H1 (cell line): ENCODE measurements around the gene XYLB. TPM values are rescaled to one million over a fixed set of nuclear protein-coding genes. Genes with fewer than 3 reads are reported as not detected.

Source experiments
- CTCF ChIA-PET: fragments of 300-600 bp; sonication (Branson Sonifier 250); formaldehyde crosslinking; loops from one replicate; lab custom pipeline; 2021; ENCODE audit not compliant: partially characterized antibody; lab: Charles Lee
- POLR2A ChIA-PET: fragments of 300-600 bp; sonication (Branson Sonifier 250); formaldehyde crosslinking; loops from one replicate; lab custom pipeline; 2021; ENCODE audit warnings: inconsistent platforms; ENCODE audit not compliant: partially characterized antibody; lab: Charles Lee
- DNase-seq, 2 experiments: peaks; one replicate each; pipeline versions ENCODE4 v3.0.0 to v3.0.0-alpha.2; 2010 to 2022; ENCODE audit warnings: low spot score in 2 of 2, low read depth in 1 of 2, mixed read lengths in 1 of 2
- FAIRE-seq: peaks from 2 replicates; lab custom pipeline; 2011; peaks lifted over from hg19 to GRCh38; lab: Jason Lieb, UNC
- H2AFZ ChIP-seq: 2 replicates; pipeline ENCODE4 v1.8.1; 2012; ENCODE audit warnings: low read length, inconsistent platforms
- H2AK5ac ChIP-seq: 2 replicates; pipeline ENCODE4 v1.6.1; 2013; ENCODE audit warnings: low read depth, low read length
- H2BK120ac ChIP-seq: replicated peaks from 2 replicates; pipeline ENCODE3; 2013; ENCODE audit warnings: low read depth, low read length, inconsistent platforms
- H2BK12ac ChIP-seq: 2 replicates; pipeline ENCODE4 v1.6.1; 2013; ENCODE audit warnings: low read depth, low read length
- H2BK15ac ChIP-seq: 2 replicates; pipeline ENCODE4 v1.6.1; 2013; ENCODE audit warnings: low read length
- H2BK20ac ChIP-seq: 2 replicates; pipeline ENCODE4 v1.6.1; 2013; ENCODE audit warnings: low read length
- H2BK5ac ChIP-seq: 2 replicates; pipeline ENCODE4 v1.6.1; 2013; ENCODE audit warnings: low read depth, low read length
- H3K14ac ChIP-seq: 2 replicates; pipeline ENCODE4 v1.6.1; 2013; ENCODE audit warnings: inconsistent platforms; ENCODE audit not compliant: insufficient read length
- H3K18ac ChIP-seq: 2 replicates; pipeline ENCODE4 v1.6.1; 2013; ENCODE audit warnings: low read length; ENCODE audit errors: extremely low read depth
- H3K23ac ChIP-seq: 2 replicates; pipeline ENCODE4 v1.6.1; 2013; ENCODE audit warnings: inconsistent platforms; ENCODE audit not compliant: insufficient read length
- H3K23me2 ChIP-seq: 2 replicates; pipeline ENCODE4 v1.6.1; 2013; ENCODE audit warnings: low read depth, low read length
- H3K27ac ChIP-seq: 2 replicates; pipeline ENCODE4 v1.6.1; 2011; ENCODE audit warnings: low read depth, low read length, inconsistent platforms
- H3K27me3 ChIP-seq, 4 experiments: replicated peaks in 1 of 4; 1 replicate in 1 of 4; 2 replicates in 3 of 4; pipeline versions ENCODE4 v1.6.1 to v1.8.1; 2011 to 2013; ENCODE audit warnings: low read length in 3 of 4, mild to moderate bottlenecking in 3 of 4, inconsistent platforms in 2 of 4, mixed read lengths in 2 of 4, moderate library complexity in 1 of 4; ENCODE audit not compliant: control insufficient read depth in 3 of 4, insufficient read depth in 3 of 4; ENCODE audit errors: extremely low read depth in 1 of 4
- H3K36me3 ChIP-seq, 4 experiments: 2 replicates each; pipeline versions ENCODE4 v1.6.1 to v1.8.1; 2011 to 2013; ENCODE audit warnings: mild to moderate bottlenecking in 4 of 4, low read length in 3 of 4, moderate library complexity in 2 of 4, control low read depth in 1 of 4, inconsistent platforms in 1 of 4; ENCODE audit not compliant: insufficient read depth in 4 of 4, control insufficient read depth in 2 of 4
- H3K4ac ChIP-seq: replicated peaks from 2 replicates; pipeline ENCODE3; 2013; ENCODE audit warnings: low read length, low read depth, mixed read lengths, inconsistent platforms; ENCODE audit not compliant: insufficient read length
- H3K4me1 ChIP-seq, 4 experiments: replicated peaks in 1 of 4; 1 replicate in 1 of 4; 2 replicates in 3 of 4; pipeline versions ENCODE4 v1.6.1 to v1.8.1; 2011 to 2013; ENCODE audit warnings: low read length in 3 of 4, inconsistent platforms in 2 of 4, mixed read lengths in 1 of 4; ENCODE audit not compliant: insufficient read depth in 4 of 4, control insufficient read depth in 3 of 4
- H3K4me2 ChIP-seq, 2 experiments: 2 replicates each; pipeline versions ENCODE4 v1.6.1 to v1.8.1; 2011 to 2013; ENCODE audit warnings: low read depth in 2 of 2, low read length in 2 of 2, control low read depth in 1 of 2, inconsistent platforms in 1 of 2, mild to moderate bottlenecking in 1 of 2; ENCODE audit not compliant: insufficient read depth in 1 of 2
- H3K4me3 ChIP-seq, 4 experiments: fragments of 200-600, 300-600 bp in 1 of 4; sonication (generic), shearing (Covaris generic), sonication (Bioruptor Twin) in 1 of 4; 2 replicates each; pipeline versions ENCODE4 v1.5.1 to v1.8.1; 2011 to 2016; ENCODE audit warnings: low read length in 4 of 4, low read depth in 3 of 4, control low read depth in 2 of 4, inconsistent platforms in 2 of 4, mild to moderate bottlenecking in 2 of 4, mixed read lengths in 1 of 4, moderate library complexity in 1 of 4; ENCODE audit not compliant: insufficient read depth in 2 of 4; ENCODE audit errors: extremely low read depth in 1 of 4
- H3K56ac ChIP-seq: replicated peaks from 2 replicates; pipeline ENCODE3; 2013; ENCODE audit warnings: low read depth, mild to moderate bottlenecking, mixed read lengths, low read length, inconsistent platforms; ENCODE audit not compliant: insufficient read length
- H3K79me1 ChIP-seq: 2 replicates; pipeline ENCODE4 v1.6.1; 2013; ENCODE audit warnings: low read depth, low read length, control low read depth
- H3K79me2 ChIP-seq, 2 experiments: 2 replicates each; pipeline versions ENCODE4 v1.6.1 to v1.8.1; 2012 to 2013; ENCODE audit warnings: low read length in 2 of 2, mild to moderate bottlenecking in 2 of 2, inconsistent platforms in 1 of 2; ENCODE audit not compliant: insufficient read depth in 2 of 2, control insufficient read depth in 1 of 2
- H3K9ac ChIP-seq, 4 experiments: replicated peaks in 1 of 4; 1 replicate in 1 of 4; 2 replicates in 3 of 4; pipeline versions ENCODE4 v1.6.1 to v1.8.1; 2011 to 2013; ENCODE audit warnings: low read depth in 3 of 4, low read length in 3 of 4, control low read depth in 2 of 4, mild to moderate bottlenecking in 2 of 4, moderate library complexity in 2 of 4, inconsistent platforms in 1 of 4; ENCODE audit errors: extremely low read depth in 1 of 4
- H3K9me3 ChIP-seq, 2 experiments: 2 replicates each; pipeline versions ENCODE4 v1.6.1 to v1.8.1; 2012 to 2013; ENCODE audit warnings: mild to moderate bottlenecking in 2 of 2, moderate library complexity in 2 of 2, control low read depth in 1 of 2, inconsistent platforms in 1 of 2, low read depth in 1 of 2, low read length in 1 of 2, mixed read lengths in 1 of 2; ENCODE audit not compliant: insufficient read depth in 2 of 2
- H4K20me1 ChIP-seq, 2 experiments: replicated peaks in 1 of 2; 2 replicates each; pipeline versions ENCODE3 to v1.8.1; 2011 to 2013; ENCODE audit warnings: inconsistent platforms in 2 of 2, low read length in 2 of 2, mild to moderate bottlenecking in 1 of 2; ENCODE audit not compliant: insufficient read depth in 2 of 2, control insufficient read depth in 1 of 2
- H4K5ac ChIP-seq: 2 replicates; pipeline ENCODE4 v1.6.1; 2013; ENCODE audit warnings: low read length, low read depth, mixed read lengths, inconsistent platforms; ENCODE audit not compliant: insufficient read length
- H4K8ac ChIP-seq: 2 replicates; pipeline ENCODE4 v1.8.0; 2013; ENCODE audit warnings: mild to moderate bottlenecking, moderate library complexity, low read length, inconsistent platforms; ENCODE audit not compliant: insufficient read depth; ENCODE audit errors: extremely low read depth
- H4K91ac ChIP-seq: replicated peaks from 2 replicates; pipeline ENCODE3; 2013; ENCODE audit warnings: low read length, mixed read lengths, inconsistent platforms; ENCODE audit not compliant: insufficient read length
- BACH1 ChIP-seq: IDR thresholded peaks from 2 replicates; pipeline ENCODE4 v1.6.1; 2012; ENCODE audit warnings: low read length, improper control_type of control experiment
- CHD2 ChIP-seq: IDR thresholded peaks from 2 replicates; pipeline ENCODE4 v1.6.1; 2012; ENCODE audit warnings: low read length, improper control_type of control experiment
- CREB1 ChIP-seq: IDR thresholded peaks from 2 replicates; pipeline ENCODE4 v1.6.1; 2012; ENCODE audit warnings: inconsistent platforms
- EZH2 ChIP-seq: fragments of 200-600 bp; sonication (generic); IDR thresholded peaks from 2 replicates; pipeline ENCODE4 v1.7.1; 2012; ENCODE audit warnings: low read depth, mild to moderate bottlenecking, moderate library complexity, low read length, inconsistent platforms; ENCODE audit not compliant: severe bottlenecking
- HDAC6 ChIP-seq: IDR thresholded peaks from one replicate; pipeline ENCODE4 v1.7.1; 2012; ENCODE audit warnings: low read depth, mild to moderate bottlenecking, inconsistent platforms, low read length, moderate library complexity
- JUND ChIP-seq: IDR thresholded peaks from 2 replicates; pipeline ENCODE4 v1.6.1; 2011; ENCODE audit warnings: mild to moderate bottlenecking, improper control_type of control experiment, low read length
- KDM1A ChIP-seq: fragments of 200-600, 300-600 bp; sonication (generic); IDR thresholded peaks from 2 replicates; pipeline ENCODE4 v1.7.1; 2016; ENCODE audit warnings: mild to moderate bottlenecking, low read length, borderline replicate concordance
- NANOG ChIP-seq: IDR thresholded peaks from 2 replicates; pipeline ENCODE4 v1.6.1; 2011; ENCODE audit warnings: low read length, low read depth, mild to moderate bottlenecking, inconsistent platforms; ENCODE audit not compliant: insufficient read depth, poor library complexity, severe bottlenecking
- RAD21 ChIP-seq, 2 experiments: IDR thresholded peaks in 1 of 2; conservative IDR thresholded peaks in 1 of 2; 2 replicates each; pipeline ENCODE4 v1.6.1; 2011; ENCODE audit warnings: low read depth in 2 of 2, low read length in 2 of 2, improper control_type of control experiment in 1 of 2, inconsistent platforms in 1 of 2, mild to moderate bottlenecking in 1 of 2, moderate library complexity in 1 of 2
- TCF12 ChIP-seq: IDR thresholded peaks from 2 replicates; pipeline ENCODE4 v1.6.1; 2011; ENCODE audit warnings: low read depth, mild to moderate bottlenecking, low read length
- polyA plus RNA-seq, 7 experiments: library from polyadenylated mRNA; depleted of rRNA in 3 of 7; stranded (reverse) in 5 of 7; unstranded in 2 of 7; fragments of >200 nt in 5 of 7; fragments of 200-250 nt in 2 of 7; gene quantifications; 1 replicate in 5 of 7; 2 replicates in 1 of 7; 4 replicates in 1 of 7; pipeline versions ENCODE4 v1.2.1 to v1.2.3, GENCODE V29; 2011 to 2013; ENCODE audit warnings: missing spikeins in 2 of 7, mixed read lengths in 2 of 7
- total RNA-seq: library from RNA; stranded (reverse); fragmentation: NEBNext Ultra II Directional; extraction: Animal tissue kit (Norgen Biotek cat#: 25700); gene quantifications from 2 replicates; pipeline ENCODE4 v1.2.1, GENCODE V29; 2021

The XYLB gene
- total and polyA plus RNA-seq, 2 of the 8 experiments (the other 6 are each of a cell fraction or from before 2014, with no cell fraction given), result 1.7 to 5.5 TPM

DNA sequence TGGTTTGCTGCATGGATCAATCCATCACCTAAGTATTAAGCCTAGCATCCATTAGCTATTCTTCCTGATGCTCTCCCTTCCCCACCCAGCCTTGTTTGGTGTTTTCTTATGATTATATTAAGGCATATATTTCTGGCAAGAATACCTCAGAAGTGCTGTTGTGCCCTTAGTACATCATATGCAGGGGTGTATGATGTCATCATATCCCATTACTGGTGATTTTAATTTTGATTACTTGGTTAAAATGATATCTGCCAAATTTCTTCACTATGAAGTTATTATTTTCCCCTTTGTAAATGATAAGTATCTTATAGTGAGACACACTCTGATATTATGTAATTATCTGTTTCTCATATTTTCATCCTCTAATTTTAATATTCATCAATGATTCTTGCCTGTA is 49.0 kb upstream of the XYLB start:
- H2BK120ac ChIP-seq, result no peak overlapping the region
- H2BK20ac ChIP-seq, result no peak overlapping the region
- H3K4me2 ChIP-seq, result no peak overlapping the region
- no peaks in the 10 kb centered on the region for H3K27me3 ChIP-seq
- H3K23ac ChIP-seq, result no peak overlapping the region
- no peaks in the 10 kb centered on the region for H3K9me3 ChIP-seq
- H2AK5ac ChIP-seq, result no peak overlapping the region
- POLR2A ChIA-PET, result interaction anchor here (1.2 to 1.4 kb wide), 3 partner anchors 133 to 198 kb away, joined by 3 to 5 read pairs (median 3); partner anchors contain the start of genes EXOG and OXSR1
- H2BK12ac ChIP-seq, result no peak overlapping the region
- H4K8ac ChIP-seq, result no peak overlapping the region
- FAIRE-seq (no peak), DNase-seq (no peak)
- no peak overlapping the region for H2AFZ ChIP-seq
- H3K18ac ChIP-seq, result no peak overlapping the region
- H3K23me2 ChIP-seq, result no peaks in the 10 kb centered on the region
- no peak for TF ChIP-seq RAD21 (IDR thresholded peaks at IDR 0.05 in 1 of 2, conservative IDR thresholded peaks at IDR 0.05 in 1 of 2; ENCODE audit: low read depth in 2 of 2, low read length in 2 of 2)
- no peak for TF ChIP-seq HDAC6
- no peak for TF ChIP-seq NANOG
- no peak for TF ChIP-seq CREB1
- no peak for TF ChIP-seq TCF12
- no peak for TF ChIP-seq CHD2
- no peak for TF ChIP-seq EZH2
- no peak for TF ChIP-seq BACH1
- no peak for TF ChIP-seq KDM1A
- TF ChIP-seq JUND, result no peak
- H3K79me2 ChIP-seq, result no peaks in the 10 kb centered on the region
- no peak overlapping the region for H3K56ac ChIP-seq
- no peak overlapping the region for H2BK5ac ChIP-seq
- no peaks in the 10 kb centered on the region for H4K20me1 ChIP-seq
- H3K4ac ChIP-seq, result no peak overlapping the region
- no peaks in the 10 kb centered on the region for H3K4me1 ChIP-seq
- H3K4me3 ChIP-seq, result no peak overlapping the region
- no peak overlapping the region for H4K5ac ChIP-seq
- no peaks in the 10 kb centered on the region for H3K79me1 ChIP-seq
- no peak overlapping the region for H3K14ac ChIP-seq
- H3K27ac ChIP-seq, result no peak overlapping the region
- CTCF ChIA-PET, result interaction anchor here (0.7 to 4.7 kb wide), 24 partner anchors 9 to 365 kb away, joined by 3 to 41 read pairs (median 5); partner anchors contain the start of genes SLC22A14 and XYLB
- H3K9ac ChIP-seq, result no peak overlapping the region
- no peak overlapping the region for H4K91ac ChIP-seq
- no peaks in the 10 kb centered on the region for H3K36me3 ChIP-seq
- no peak overlapping the region for H2BK15ac ChIP-seq
